ENCODE data around the gene EIF1. TPM values are rescaled to one million over a fixed set of nuclear protein-coding genes. Genes with fewer than 3 reads are reported as not detected.
"Not testable (repeated sequence)": the region's sequence is repeated elsewhere in the genome, so short reads cannot be mapped to it uniquely, and the experiment has no call there.

The EIF1 gene
- polyA plus RNA-seq, 4 donors = 762 to 798 (median 768) TPM

DNA sequence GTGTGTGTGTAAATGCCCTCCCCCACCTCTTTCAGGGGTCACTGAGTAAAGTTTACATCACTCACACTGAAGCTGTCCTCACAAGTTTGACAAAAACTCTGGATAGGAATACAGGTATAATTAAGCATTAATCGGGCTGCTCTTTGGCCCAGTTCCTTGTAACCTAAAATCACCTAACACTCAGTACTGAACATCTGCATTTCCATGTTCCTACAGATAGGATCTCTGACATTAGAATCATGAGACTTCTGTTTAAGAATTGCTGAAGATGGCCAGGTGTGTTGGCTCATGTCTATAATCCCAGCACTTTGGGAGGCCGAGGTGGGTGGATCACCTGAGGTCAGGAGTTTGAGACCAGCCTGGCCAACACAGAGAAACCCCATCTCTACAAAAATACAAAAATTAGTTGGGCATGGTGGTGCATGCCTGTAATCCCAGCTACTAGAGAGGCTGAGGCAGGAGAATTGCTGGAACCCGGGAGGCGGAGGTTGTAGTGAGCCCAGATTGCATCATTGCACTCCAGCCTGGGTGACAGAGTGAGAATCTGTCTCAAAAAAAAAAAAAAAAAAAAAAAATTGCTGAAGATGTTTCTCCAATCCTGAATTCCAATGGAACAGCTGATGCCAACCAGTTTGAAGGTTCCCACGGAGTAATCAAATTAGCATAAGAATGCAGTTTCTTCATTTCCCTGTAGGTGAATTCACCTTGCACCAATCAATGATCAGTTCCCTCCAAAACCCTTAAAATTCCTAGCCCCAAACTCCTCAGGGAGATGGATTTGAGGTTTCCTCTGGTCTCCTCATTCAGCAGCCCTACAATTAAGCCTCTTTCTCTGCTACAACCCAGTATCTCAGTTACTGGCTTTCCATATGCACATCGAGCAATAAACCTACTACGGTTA lies 13.3 kb upstream of the EIF1 start:
- not testable (repeated sequence) for DNase-seq (ENCODE audit: low read depth in 4 of 4, low spot score in 3 of 4)

DNA sequence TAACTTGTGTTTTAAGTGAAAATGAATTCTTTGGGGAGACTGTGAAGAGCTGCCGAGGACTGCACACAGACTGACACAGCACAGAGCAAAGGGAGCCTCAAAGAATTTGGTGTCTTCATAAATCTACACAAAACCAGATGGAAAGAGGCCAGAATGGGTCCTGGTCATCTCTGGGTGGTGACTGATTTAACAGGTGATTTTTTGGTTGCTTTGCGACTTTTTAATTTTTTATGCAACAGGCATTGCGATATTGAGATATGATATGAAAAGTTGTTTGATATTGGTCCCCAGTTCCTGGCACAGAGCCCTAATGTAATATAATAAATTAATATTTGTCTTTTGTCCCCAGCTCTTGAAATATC lies 12.6 kb upstream of the EIF1 start:
- no peak for DNase-seq (ENCODE audit: low read depth in 4 of 4, low spot score in 3 of 4)

DNA sequence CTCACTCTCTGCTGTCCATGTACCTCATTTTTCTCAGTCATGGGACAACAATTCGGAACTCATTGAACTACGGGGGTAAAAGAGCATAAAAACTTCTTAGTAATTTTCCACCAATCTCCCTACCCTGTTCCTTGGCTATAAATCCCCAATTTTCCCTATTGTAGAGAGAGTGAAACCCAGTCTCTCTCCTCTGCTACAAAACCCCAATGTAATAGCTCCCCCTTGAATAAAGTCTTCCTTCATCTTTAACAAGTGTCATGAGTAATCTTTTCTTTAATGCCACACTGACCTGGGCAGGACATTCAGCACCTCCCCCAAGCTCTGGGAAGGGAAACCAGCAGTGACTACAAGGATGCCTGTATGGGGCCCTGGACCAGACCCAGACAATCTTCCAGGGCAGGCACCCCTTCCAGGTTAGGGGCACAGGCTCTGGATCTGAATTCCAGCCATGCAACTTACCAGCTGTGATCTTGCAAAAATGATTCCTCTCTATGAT lies 10.2 kb upstream of the EIF1 start:
- no peak for DNase-seq (ENCODE audit: low read depth in 4 of 4, low spot score in 3 of 4)

DNA sequence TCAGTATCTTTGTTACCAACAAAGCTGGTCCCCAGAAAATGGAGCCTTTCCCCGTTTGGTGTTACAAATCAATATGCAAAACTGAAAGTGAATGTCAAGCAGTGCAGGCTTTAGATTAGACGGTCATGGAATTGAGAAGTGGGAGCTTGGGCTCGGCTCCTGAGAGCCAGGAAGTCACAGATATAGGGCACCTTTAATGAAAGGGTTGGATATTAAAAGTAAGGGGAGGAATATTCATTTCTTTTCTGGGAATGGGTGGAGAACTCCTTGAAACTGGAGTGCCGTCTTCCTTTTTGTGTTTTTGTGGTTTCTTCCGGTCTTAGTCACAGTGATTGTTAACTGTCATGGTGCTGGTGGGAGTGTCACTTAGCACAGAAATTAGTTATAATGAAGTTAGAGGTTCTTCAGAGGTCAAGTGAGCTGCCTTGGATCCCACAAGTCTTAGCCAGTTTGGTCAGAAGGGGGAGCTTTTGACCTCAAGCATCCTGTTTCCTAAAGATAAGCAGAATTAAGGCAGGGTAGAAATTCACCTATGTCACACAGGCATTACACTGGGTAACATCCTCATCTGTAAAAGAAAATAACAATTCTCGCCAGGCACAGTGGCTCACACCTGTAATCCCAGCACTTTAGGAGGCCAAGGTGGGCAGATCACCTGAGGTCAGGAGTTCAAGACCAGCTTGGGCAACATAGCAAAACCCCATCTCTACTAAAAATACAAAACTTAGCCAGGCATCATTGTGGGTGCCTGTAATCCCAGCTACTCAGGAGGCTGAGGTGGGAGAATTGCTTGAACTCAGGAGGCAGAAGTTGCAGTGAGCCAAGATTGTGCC lies 9.6 kb upstream of the EIF1 start:
- DNase-seq (ENCODE audit: low read depth in 4 of 4, low spot score in 3 of 4) = no peak

DNA sequence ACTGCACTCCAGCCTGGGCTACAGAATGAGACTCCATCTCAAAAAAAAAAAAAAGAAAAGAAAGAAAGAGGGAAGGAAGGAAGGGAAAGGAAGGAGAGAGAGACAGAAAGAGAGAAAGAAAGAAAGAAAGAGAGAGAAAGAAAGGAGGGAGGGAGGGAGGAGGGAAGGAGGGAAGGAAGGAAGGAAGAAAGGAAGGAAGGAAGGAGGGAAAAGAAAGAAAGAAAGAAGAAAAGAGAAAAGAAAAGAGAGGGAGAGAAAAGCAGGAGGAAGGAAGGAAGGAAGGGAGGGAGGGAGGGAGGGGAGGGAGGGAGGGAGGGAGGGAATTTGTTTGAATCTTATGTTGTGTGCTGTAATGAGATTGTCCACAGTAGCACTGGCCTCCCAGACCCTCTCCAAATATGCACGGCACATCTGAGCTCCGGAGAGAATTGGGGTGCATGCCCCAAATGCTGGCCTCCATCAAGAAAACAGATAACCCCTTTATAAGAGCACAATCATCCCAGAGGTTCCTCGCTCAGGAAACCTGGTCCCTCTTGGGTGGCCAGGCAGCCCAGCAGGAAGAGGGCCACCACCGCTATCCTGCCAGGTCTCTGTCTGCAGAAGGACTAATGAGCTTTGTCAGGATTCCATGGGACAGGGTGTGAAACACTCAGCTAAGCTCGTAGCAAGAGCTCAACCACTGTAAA lies 8.8 kb upstream of the EIF1 start:
- DNase-seq (ENCODE audit: low read depth in 4 of 4, low spot score in 3 of 4) = no peak

DNA sequence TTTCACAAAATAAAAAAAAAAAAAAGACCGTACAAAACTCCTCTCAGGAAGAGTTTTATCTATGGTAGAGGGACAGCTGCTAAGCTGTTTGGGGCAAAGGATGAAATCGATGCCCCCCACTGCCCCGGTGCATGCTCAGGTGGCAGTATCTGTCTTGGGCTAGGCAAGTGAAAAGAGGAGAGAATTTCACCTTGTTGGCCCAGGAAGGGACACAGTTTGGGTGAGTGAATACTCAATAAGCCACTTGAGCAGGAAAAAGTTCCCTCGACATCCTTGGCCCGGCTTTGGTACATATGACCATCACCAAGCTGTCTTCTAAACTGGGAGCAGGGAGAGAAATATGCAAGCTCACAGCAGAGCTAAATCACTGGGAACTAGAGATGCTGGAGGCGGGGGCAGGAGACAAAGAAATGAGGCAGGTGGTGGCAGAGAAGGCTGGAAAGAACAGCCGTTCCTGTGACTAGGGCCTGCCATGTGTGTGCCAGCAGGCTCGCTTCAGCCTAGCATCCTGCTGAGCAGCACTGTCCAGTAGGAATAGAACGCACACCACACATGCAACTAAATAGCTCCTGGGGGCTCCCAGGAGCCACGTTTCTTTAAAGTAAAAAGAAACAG lies 8.2 kb upstream of the EIF1 start:
- no peak for DNase-seq (ENCODE audit: low read depth in 4 of 4, low spot score in 3 of 4)

DNA sequence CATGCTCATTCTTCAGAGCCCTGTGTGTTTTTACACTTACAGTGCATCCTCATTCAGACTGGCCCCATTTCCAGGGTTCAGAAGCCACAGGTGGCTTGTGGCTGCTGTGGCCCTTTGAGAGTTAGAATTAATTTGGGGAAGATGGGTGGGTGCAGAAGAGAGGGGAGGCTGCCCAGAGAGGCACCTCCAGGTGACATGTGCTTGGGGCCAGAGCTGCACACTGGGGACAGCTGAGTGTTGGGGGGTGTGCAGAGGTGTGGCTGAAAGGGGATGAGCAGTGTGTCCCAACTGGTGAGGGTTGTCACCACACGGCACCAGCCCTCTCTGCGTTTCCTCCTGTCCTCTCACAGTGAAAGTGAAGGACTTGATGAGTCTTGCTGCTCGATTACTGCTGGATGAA lies 6.9 kb upstream of the EIF1 start:
- no peak for DNase-seq (ENCODE audit: low read depth in 4 of 4, low spot score in 3 of 4)

DNA sequence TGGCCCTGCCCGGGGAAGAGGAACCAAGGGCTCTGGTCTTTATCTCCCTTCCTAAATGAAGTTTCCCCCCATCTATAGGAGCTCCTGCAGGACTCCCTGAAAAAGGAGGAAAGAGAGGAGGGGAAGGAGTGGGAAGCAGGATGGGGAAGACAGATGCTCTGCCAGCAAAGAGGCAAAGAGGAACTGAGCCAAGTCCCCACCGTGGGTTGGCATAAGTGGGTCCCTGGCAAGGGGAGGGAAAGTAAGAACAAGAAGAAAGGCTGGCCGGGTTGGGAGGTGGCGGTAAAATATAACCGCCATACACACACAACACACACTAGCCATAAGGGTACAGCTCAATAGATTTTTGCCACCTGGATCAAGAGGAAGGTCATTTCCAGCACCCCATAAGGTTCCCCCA lies 6.1 kb upstream of the EIF1 start:
- no peak for DNase-seq (ENCODE audit: low read depth in 4 of 4, low spot score in 3 of 4)

DNA sequence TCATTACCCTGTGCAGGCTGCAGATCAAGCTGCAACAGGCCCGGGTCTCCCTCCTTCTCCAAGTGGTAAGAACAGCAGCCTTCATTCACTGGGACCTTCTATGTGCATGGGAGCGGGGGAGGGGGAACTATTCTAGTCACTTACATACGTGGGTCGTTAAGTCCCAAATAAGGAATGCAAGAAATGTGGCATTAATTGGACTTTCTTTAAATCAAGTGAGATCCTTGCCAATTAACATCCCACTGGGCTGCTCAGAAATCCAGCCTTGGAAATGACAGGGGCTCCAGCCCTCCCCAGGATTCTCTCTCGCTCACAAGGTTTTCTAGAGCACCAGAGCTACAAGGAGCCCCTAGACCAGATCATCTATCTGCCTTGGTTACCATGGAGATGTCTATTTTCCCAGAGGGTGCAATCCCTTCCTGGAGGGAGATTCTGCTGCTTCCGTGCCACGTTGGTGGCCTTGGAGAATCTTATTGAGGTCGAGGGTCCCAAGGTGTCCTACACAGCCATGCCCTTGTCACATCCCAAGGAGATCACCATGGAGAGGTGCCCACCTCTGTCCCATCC lies 5.2 kb upstream of the EIF1 start:
- DNase-seq (ENCODE audit: low read depth in 4 of 4, low spot score in 3 of 4) = no peak

DNA sequence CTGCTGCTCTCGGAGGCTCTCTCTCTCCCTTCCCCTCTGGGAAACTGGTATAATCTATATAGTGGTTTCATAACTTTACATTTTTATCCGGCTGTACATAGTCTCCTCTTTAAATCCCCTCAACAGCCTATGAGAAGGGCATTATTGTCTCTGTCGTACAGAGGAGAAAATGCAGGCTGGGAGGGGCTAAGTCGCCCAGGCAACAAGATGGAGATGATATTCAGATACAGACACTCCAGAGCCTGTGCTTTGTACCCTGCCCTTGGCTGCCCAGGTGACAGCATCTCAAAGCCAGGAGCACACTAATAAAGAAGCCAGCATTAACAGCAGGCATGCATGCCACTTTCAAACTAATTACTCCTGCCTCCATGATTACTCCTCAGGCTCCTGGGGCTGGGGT lies 4.7 kb upstream of the EIF1 start:
- no peak for DNase-seq (ENCODE audit: low read depth in 4 of 4, low spot score in 3 of 4)

DNA sequence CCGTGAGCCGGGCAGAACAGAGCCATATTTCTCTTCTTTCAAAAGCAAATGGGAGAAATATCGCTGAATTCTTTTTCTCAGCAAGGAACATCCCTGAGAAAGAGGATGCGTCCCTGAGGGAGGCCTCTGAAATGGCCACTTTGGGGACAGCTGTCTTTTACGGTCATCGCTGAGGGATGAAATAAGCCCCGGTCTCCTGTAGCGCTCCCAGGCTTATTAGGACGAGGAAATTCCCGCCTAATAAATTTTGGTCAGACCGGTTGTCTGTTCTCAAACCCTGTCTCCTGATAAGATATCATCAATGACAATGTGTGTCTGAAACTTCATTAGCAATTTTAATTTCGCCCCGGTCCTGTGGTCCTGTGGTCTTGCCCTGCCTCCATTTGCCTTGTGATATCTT lies 2.9 kb upstream of the EIF1 start:
- DNase-seq (ENCODE audit: low read depth in 4 of 4, low spot score in 3 of 4) = not testable (repeated sequence)

DNA sequence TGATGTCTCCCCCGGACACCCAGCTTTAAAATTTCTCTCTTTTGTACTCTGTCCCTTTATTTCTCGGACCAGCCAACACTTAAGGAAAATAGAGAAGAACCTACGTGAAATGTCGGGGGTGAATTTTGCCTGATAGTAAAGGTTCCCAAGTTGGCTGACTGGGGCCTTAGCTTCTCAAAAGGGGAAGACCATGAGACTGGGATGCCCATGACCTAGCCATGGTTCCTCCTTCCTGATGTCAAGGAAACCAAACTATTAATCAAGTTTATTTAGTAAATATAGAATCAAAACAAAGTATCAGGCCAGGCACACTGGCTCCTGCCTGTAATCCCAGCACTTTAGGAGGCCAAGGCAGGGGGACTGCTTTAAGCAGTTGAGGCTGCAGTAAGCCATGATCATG lies 2.4 kb upstream of the EIF1 start:
- DNase-seq (ENCODE audit: low read depth in 4 of 4, low spot score in 3 of 4) = no peak

DNA sequence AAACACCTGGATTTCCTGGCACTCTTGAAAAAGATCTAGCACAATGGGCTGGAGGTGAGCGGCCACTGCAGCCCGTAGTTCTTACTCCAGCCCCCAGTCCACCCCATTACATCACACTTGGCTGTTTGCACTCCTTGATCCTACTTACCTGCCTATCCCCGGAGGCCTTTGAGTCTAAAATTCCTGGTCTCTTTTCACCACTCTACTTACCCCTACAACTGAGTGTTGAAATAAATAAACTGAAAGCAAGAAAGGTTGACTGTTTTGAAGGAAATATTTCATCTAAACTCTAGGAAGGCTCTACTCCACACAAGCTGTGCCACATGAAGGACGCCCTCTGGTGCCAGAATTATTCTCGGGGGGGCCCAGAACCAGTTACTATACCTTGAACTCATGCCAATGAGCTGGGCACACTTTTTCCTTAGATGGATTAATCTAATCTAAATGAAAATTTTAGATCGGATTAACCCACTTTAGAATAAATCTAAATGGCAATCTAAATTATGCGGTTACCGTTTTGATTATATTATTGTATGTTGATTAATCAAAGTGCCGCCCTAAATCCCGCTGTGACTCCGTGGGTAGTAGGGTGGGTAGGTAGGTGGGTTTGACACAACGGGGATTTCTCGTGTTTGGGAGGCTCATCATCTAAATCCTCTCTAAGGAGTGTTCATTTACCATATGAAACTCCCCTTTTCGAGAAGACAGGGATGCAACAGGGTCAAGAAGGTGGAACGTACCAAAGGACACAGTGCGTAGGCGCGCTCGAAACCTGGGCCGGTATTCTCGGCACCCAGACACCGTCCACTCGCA lies 651 bp upstream of the EIF1 start:
- no peak for DNase-seq (ENCODE audit: low read depth in 4 of 4, low spot score in 3 of 4)

DNA sequence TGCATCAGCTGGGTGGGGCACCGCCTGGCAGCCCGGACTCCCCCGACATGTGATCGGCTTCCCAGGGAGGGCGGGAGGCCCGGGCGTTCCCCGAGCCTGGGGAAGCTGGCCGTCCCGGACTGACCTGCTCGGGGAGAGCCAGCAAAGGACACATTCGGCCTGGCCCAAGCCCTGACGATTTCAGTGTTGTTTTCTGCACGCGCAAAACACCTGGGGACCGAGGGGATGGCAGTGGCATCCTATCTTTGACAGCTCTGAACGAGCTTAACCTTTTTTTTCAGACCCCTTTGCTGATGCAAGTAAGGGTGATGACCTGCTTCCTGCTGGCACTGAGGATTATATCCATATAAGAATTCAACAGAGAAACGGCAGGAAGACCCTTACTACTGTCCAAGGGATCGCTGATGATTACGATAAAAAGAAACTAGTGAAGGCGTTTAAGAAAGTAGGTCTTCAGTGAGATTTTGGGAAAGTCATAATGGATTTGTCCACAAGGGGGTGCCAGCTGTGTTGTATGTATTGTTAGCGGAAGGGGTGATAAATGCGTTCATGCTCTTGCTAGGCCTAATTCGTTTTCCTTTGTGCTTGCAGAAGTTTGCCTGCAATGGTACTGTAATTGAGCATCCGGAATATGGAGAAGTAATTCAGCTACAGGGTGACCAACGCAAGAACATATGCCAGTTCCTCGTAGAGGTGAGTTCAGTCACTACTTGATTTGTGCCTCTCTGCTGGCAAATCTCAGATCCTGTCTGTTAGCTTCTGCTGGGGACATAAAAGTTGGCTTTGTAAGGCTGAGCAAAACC lies 1.0 kb downstream of the EIF1 start:
- DNase-seq (ENCODE audit: low read depth in 4 of 4, low spot score in 3 of 4) = no peak

DNA sequence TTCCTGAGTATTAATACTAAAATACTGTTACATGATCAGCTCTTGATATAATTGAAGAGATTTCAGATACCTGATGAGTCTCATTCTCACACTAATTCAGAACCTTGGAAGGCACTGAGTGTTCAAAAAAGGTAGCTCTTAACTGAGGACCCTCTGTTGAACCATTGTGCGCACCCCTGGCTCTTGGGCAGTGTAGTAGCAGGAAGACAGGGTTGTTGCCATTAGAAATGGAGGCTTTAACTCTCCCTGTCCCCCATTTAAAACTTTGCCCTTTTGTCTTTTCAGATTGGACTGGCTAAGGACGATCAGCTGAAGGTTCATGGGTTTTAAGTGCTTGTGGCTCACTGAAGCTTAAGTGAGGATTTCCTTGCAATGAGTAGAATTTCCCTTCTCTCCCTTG lies 1.8 kb downstream of the EIF1 start:
- no peak for DNase-seq (ENCODE audit: low read depth in 4 of 4, low spot score in 3 of 4)

DNA sequence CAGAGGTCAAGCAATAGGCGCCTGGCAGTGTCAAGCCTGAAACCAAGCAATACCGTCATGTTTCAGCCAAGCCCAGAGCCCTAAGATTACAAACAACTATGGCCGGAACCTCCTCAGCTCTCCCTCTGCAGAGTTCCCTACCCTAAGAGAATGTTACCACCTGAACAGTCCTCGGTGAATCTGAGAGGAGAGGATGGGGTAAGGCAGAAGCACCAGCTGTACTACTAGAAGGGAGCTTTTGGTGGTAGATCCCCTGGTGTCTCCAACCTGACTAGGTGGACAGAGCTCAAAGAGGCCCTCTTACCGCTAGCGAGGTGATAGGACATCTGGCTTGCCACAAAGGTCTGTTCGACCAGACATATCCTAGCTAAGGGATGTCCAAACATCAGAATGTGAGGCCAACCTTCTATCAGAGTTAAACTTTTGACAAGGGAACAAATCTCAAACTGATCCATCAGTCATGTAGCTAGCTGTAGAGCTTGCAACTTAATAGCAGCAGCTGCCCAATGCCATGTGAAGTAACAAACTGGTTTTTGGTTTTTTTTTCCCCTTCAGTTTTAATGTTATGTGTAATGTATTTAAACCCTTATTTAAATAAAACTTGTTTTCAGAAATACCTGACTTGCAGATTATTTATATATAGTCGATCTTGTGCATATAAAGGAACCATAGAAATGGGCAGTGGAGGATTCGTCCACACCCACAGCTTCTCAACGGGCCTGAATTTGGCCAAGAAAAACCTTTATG lies 2.5 kb downstream of the EIF1 start:
- no peak for DNase-seq (ENCODE audit: low read depth in 4 of 4, low spot score in 3 of 4)

DNA sequence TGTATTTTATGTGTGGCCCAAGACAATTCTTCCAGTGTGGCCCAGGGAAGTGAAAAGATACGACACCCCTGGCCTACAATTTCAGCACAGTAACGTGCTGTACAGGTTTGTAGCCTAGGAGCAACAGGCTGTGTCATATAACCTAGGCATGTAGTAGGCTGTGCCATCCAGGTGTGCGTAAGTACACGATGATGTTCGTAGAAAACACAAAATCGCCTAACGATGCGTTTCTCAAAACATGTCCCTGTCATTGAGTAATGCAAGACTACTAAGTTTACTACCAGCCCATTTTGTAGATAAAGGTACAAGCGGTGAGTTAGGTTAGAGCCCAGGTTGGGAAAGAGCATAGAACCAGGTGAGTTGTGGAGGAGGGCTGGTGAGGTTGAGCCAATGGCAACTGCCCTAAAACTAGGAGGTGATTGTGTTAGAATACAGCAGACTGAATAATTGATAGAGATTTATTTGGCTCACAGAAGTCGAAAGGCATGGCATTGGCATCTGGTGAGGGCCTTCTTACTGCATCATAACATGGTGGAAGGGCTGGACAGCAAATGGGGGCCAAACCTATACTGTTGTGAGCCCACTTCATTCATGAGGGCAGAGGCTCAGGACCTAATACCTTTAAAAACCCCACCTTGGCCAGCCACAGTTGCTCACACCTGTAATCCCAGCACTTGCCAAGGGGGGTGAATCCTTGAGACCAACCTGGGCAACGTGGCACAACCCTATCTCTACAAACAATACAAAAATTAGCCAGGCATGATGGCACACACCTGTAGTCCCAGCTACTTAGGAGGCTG lies 4.2 kb downstream of the EIF1 start:
- no peak for DNase-seq (ENCODE audit: low read depth in 4 of 4, low spot score in 3 of 4)
